Measurements from ENCODE around the gene RNF214. TPM values are rescaled to one million over a fixed set of nuclear protein-coding genes. Genes with fewer than 3 reads are reported as not detected.
"Not testable (repeated sequence)": the region's sequence is repeated elsewhere in the genome, so short reads cannot be mapped to it uniquely, and the experiment has no call there.

RNF214 gene
- total RNA-seq, 1 donor from 2014 or later: 27.6 TPM

DNA sequence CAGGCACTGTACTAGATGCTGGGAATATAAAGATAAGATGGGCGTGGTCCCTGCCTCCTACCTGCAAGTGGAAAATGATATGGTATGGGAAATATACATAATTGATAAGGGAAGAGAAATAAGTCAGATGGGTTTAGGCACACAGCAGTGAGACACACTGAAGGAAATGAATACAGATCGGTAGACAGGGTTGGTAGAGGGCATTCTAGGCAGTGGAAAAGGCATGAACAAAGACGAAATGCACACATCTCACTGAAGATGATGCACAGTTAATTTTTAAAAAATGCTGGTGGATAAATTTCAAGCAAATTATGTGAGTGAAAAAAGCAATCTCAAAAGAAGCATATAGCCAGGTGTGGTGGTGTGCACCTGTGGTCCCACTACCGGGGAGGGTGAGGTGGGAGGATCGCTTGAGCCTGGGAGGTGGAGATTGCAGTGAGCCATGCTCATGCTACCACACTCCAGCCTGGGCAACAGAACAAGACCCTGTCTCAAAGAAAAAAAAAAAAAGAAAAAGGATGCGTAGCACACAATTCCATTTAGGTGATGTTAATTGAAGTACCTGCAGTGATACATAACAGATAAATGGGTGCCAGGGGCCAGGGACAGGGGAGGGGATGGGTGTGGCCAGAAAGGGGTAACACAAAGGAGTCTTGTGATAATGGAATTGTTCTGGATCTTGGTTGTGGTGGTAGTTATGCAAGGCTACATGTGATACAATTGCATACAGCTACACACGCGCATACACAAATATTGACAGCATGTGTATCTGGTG is 22.9 kb upstream of the RNF214 start:
- DNase-seq (ENCODE audit: low spot score); intact Hi-C loops (cut with DNase I): not testable (repeated sequence)

DNA sequence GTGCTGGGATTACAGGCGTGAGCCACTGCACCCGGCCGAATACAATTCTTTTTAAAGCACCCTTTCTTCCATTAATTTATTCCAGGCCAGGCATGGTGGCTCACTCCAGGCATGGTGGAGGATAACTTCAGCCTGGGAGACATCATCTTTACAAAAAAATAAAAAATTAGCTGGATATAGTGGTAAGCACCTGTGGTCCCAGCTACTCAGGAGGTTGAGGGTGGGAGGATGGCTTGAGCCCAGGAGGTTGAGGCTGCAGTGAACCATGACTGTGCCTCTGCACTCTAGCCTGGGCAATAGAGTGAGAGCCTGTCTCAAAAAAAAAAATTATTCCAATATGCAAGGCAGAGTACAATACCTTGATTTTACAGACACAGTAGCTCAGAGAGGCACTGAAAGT is 21.9 kb upstream of the RNF214 start:
- DNase-seq (ENCODE audit: low spot score): no peak
- intact Hi-C loops (cut with DNase I): no loop called here

DNA sequence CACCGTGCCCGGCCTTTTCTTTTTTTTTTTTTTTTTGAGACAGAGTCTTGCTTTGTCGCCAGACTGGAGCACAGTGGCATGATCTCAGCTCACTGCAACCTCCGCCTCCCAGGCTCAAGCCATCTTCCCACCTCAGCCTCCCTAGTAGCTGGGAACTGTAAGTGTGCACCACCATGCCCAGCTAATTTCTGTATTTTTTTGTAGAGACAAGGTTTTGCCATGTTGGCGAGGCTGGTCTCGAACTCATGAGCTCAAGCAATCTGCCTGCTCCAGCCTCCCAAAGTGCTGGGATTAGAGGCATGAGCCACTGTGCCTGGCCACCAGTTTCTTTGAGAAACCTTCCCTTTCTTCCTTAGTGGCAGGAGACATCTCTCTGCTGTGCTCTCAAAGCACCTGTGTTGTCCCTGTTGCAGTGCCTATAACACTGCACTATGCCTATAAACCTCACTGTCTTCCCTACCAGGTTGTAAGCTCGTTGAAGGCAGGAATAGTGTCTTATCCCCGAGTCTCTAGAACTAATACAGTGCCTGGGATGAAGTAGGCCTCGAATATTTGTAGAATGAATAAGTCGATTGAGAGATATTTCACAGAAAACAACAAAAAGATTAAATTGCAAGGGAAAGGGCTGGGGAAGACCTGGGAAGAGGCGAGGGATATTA is 19.6 kb upstream of the RNF214 start:
- no peak for DNase-seq (ENCODE audit: low spot score)
- intact Hi-C loops (cut with DNase I): no loop called here

DNA sequence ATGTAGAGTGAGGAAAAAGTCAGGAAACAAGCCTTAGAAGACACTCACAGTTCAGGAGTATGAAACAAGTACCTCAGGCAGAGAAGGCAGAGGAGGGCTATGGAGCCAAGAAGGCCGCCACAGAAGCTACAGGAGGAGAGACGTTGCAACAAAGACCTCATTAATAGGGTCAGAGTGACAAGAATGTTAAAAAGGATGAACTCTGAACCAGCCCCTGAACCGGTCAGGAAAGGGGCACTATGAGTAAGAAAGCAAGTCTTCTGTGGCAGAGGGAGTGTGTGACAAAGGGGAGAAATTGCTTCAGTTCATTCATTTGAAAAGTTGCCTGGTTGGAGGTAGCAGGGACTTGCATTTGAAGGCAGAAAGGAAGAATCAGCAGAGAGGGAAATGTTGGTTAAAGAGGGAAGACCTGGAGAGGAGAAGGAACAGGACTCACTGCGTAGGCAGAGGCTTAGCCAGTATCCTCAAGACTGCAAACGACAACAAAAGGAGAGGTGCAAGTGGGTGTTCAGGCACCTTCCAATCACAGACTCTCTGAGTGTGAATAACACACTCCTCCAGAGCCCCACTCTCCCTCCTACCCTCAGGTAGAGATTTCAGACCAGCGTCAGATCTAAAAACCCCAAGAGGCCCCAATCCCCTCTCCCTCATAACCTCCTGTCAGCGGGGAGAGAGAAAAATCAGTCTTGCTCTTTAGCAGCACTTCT is 17.9 kb upstream of the RNF214 start:
- no peak for DNase-seq (ENCODE audit: low spot score)
- intact Hi-C loops (cut with DNase I): no loop called here

DNA sequence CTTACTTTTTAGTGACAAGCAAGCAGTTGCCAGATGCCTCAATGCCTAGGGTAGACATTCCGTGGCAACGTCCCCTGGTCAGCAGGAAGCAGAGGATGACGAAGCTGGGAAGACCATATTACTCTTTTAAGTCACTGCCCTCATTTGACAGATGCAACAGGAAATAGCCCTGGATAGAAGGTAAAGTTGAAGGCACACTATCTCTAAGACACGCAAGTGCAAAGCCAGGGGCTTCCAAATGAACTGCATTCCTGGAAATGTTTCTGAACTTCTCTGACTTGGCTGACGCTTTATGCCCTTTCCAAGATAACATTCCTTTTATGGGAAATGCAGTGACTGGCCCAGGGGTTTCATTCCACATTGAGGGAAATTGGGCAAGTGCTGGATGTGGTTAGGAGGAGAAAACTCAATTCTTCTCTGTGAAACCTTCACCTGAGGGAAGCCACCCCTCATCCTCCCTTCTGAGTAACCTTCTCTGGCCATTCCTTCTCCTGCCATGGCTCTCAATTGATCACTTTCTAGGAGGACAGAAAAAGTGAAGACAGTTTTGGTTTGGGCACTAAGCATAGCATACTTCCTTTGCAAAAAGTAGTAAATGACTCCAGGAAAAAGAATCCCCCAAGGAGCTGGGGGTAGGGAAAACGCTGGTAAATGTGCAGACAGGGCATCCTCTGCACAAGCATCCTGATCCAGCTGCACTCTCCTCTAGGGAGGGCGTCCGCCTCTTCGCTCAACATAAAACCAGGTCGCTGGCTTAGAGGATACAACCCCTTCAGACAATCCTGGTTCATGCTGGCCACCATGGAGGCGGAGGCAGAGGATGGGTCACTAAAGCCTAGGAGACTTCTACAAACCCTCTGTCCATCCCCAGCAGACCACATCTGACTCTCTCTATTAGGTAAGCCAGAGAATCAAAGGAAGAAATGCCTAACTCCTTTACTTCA is 15.1 kb upstream of the RNF214 start:
- intact Hi-C loops (cut with DNase I): loop anchor here (1.0 kb wide), 1 partner anchor 18 kb away; the partner anchor contains the start of gene TAGLN
- DNase-seq (ENCODE audit: low spot score): no peak

DNA sequence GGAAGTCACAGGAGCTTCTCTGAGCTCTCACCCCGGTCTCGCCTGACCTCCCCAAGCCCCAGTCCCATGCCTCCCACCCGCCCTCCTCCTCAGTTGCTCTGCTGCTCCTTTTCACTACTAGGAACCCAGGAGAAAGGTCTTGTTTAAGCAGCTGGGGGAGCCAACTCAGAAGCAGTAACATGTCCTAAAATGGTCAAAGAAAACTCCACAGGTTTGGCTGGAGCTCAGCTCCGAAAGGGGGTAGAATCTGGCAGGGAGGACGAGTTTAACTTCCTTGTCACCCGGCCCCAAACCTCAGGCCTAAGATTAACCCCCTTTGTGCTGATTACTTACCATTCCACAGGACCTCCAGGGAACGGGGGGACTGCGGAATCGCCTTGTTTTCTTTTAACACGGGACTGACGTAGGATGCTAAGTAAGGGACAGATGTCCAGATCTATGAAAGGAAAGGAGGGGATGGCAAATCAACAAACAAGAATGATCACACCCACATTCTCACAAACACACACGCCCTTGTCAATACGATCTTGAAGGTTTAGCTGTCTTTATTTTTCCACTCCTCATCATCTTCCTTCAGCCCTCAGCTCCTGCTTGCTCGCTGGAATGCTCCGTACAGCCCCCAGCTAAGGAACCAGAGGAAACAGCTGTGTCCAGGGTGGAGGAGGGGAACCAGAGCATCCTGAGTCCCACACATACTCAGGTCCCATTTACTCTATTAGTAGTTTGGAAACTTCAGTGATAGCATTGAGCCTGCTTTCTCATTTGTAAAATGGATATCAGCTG is 14.1 kb upstream of the RNF214 start:
- DNase-seq (ENCODE audit: low spot score): no peak
- intact Hi-C loops (cut with DNase I): no loop called here

DNA sequence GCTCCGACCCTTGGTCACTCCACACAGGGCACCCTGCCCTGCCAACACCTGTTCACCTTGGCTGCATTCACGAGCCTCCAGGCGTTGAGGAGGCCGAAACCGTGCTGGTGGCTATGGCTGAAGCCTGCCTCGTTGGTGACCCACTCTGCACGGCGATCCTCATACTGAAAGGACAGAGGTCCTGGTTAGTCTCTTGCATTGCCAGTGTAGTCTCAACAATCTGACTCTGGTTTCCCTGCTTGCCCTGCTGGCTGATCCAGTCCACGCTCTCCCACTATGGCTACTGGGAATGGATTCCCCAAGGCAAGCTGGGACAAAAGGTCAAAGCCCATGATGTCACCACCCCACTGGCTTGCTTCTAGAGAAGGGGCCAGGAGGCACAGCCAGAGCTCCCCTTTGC is 13.5 kb upstream of the RNF214 start:
- no peak for DNase-seq (ENCODE audit: low spot score)
- intact Hi-C loops (cut with DNase I): no loop called here

DNA sequence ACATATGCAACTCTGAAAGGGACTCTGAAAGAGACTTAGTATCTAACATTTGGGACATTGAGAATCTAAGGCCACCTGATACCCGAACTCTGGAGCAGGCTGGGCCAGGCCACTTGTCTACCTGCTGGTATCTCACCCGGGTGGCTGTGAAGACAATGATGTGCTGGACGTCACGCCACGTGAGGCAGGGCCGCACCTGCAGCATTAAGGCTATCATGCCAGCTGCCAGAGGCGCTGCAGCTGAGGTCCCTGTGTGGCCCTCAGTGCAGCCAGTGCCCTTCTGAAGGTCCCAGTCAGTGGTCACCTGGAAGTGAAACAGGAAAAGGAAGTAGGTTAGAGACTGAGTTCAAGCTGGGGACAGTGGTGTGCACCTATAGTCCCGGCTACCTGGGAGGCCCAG is 13.0 kb upstream of the RNF214 start:
- no peak for DNase-seq (ENCODE audit: low spot score)
- intact Hi-C loops (cut with DNase I): no loop called here

DNA sequence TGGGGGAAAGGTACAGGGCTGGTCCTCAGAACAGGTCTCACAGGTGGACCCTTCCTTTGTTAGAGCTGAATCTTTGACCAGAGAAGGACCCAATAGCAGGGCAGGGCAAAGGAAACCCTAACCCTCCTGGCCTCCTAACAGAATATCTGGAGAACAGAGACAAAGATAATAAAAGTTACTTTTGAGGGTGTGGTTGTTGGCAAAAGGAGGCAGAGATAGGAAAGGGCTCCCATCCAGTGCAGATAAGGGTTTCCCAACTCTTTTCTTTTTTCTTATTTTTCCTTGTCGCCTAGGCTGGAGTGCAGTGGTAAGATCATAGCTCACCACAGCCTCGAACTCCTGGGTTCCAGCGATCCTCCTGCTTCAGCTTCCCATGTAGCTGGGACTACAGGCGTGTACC is 12.5 kb upstream of the RNF214 start:
- intact Hi-C loops (cut with DNase I): loop anchor here (2.0 kb wide), 1 partner anchor 121 kb away; the partner anchor contains the start of gene SIK3
- DNase-seq (ENCODE audit: low spot score): no peak

DNA sequence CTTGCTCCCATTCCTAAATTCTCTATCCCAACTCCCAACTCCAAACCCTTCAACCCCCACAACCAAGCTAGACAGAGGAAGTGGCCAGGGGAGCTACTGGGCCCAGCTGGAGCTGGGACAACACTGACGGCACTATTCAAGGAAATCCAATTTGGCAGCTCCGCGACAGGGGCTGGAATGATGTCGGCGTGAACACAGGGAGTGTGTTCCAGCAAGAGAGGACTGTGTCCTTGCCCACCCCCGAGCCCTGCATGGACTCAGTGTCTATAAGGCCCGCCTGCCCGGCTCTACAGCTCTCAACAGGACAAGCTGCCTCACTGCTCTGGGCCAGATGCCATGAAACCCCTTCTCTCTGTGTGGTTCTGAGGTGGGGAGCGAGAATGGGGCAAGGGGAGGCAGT is 11.9 kb upstream of the RNF214 start:
- intact Hi-C loops (cut with DNase I): loop anchor here (2.0 kb wide), 1 partner anchor 122 kb away; the partner anchor contains the start of gene SIK3
- DNase-seq (ENCODE audit: low spot score): no peak

DNA sequence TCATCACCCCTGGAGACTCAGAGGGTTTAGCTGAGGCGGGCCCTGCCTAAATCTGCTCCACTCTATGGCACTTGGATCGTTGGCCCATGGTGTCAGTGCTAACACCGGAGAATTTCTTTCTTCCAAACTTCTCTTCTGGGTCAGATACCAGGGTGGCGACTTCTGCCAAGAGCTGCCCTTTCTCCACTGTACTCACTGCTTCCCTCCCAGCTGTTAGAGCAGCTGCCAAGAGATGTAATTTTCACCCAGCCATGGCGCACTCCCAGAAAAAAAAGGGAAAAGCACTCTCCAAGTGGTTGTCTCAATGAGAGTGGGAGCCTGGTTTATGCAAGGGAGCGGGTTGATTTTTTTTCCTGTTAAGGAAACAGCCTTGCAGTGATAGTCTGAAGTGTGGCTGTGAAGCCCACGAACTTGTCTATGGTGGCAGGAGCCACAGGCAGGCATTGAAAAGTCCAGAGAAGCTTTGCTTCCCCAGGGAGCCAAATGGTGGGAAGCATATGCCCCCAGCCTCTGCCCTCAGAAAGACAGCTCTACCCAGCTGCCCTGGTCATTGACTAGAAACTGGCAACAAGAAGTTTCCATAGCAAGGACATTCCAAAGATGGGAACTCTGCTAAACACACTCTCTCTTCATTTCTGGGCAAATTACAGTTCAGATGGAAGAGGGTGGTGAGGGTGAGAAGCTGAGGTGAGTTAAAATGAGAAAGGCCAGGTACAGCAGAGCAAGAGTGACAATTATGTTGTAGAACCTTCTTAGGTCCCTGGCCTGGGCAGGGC is 11.3 kb upstream of the RNF214 start:
- intact Hi-C loops (cut with DNase I): loop anchor here (2.0 kb wide), 1 partner anchor 122 kb away; the partner anchor contains the start of gene SIK3
- peak; percentile 76 for DNase-seq (ENCODE audit: low spot score)

DNA sequence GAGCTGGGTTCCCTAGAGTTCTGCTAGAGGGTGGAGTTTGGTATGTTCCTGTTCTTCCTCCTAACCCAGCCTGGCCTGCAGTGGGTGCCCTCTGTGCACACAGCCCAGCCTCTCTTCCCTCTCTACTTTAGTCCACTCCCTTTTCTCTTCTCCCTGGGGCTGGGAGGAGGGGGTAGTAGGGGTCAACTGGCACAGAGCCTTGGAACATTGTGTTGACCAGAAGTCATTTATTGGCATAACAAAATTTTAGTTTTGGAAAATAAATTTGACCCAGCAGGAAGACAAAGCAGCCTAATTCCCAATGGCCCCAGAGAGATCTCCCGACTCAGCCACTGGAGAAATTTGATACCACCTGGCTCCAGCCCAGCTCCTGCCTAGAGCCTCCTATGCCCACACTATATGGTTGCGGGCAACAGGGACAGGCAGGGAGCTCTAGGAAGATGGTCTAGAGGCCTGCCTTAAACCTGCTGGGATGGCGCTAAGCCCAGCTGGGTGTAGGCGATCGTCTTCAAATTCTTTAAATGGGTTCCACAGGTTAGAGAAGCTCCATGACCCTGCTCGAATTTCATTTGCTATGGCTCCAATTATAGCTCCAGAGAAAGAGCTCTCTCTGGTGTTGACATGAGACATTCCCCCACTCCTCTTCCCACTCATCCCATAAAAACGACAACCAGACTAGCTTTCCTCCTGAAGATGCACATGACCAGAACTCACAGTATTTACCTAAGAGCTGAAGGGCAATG is 10.5 kb upstream of the RNF214 start:
- intact Hi-C loops (cut with DNase I): loop anchor here (2.0 kb wide), 2 partner anchors 123 to 429 kb away; partner anchors contain the start of gene SIK3
- DNase-seq (ENCODE audit: low spot score): peak; percentile 72

DNA sequence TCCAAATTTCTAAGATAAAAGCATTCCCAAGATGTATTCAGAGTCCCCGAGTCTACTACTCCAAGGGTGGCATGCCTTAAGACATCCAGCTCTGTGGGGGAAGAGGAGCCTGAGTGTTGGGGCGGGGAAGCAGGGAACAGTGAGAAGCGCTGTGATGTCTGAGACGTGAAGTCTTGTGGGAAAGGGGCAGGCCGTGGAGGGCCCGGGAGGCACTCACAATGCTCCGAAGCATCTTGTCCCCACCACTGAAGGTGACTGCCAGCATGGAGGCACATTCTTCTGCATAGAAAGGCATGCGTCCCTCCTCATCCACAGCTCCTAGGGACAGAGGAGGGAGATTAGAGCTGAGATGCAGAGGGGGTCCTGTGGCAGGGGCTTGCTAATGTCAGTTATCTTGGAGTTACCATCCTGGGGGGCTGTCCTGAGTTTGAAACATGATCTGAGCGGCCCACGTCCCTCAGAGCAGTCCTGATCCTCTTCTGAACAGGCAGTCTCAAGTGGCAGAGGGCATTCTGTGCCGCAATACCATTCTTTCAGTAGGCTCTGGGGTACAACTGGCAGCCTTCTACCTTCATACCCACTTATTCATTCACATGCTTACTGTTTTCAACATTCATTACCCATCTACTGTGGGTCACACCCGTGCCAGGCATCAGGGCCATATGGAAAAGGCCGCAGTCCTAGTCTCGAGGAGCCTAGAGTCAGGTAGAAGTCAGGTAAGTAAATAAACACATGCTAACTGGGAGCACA is 9.3 kb upstream of the RNF214 start:
- peak; percentile 66 for DNase-seq (ENCODE audit: low spot score)

DNA sequence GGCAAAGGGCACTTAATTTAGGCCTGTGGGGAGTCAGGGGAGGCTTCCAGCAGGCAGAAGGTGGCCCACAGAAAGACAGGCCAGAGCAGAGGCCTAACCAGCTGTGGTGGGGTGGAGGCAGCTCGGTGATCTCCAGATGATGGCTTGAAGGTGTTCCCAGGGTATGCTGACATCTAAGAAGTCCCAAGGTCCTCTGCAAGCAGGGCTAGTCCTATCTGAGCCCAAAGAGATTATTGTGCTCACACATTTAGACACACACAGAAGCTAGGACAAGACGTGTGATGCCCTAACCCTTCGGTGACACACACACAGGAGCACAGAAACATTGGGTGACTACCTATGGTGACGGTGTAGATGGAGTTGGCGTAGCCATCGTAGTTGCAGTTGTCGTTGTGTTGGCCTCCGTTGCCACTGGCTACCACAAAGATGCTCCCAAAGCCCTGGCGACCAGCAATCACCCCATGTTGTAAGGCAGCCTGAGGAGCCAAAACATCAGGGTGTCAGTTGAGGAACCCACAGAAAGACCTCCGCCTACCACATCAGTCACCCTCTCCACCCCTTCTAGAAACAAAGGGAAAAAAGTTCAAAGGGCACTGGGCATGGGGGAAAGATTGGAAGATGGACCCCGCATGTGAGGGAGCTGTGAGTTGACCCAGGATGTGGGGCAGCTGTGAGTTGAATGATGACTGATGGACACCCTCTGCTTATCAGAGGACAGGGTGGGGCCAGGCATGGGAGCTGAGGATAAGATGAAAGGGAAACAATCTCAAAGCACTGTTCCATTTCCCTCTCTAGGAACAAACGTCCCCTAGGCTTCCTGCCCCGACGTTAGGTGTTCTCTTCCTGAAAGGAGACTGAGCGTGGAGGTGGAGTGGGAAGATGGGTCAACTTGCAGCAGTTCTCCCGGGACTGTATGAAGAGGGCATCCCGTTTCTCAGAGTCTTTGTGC is 8.5 kb upstream of the RNF214 start:
- intact Hi-C loops (cut with DNase I): loop anchor here (2.0 kb wide), 2 partner anchors 45 to 431 kb away; partner anchors contain the start of gene SIDT2
- DNase-seq (ENCODE audit: low spot score): no peak

More for the DNA sequence above, 9.3 kb upstream of the RNF214 start:
- intact Hi-C loops (cut with DNase I): loop anchor here (2.0 kb wide), 1 partner anchor 430 kb away; no protein-coding TSS in a partner anchor
